ENCODE data around the gene PDLIM5. TPM values are rescaled to one million over a fixed set of nuclear protein-coding genes. Genes with fewer than 3 reads are reported as not detected.
"Not testable (repeated sequence)": the region's sequence is repeated elsewhere in the genome, so short reads cannot be mapped to it uniquely, and the experiment has no call there.

The PDLIM5 gene
- total and polyA plus RNA-seq, 7 experiments from 2014 or later, result 14.4 to 61.7 (median 35.7) TPM

- POLR2A ChIA-PET, result not testable (repeated sequence)
Measured at GRCh38 chr4:94556047-94556446, 104.3 kb downstream of the PDLIM5 start.

GRCh38 chr4:94557632-94558031, 105.9 kb downstream of the PDLIM5 start:
- H3K36me3 Mint-ChIP-seq, result peaks cover 0 to 18% (median 6%) of the 10 kb centered on the region in 5 donors
- H3K9me3 ChIP-seq (ENCODE audit: control insufficient read depth in 2 of 3, low read length in 3 of 3); intact Hi-C loops (cut with micrococcal nuclease); H3K4me1 ChIP-seq (ENCODE audit: control insufficient read depth in 2 of 2, insufficient read depth in 2 of 2, low read length in 2 of 2); H3K4me3 ChIP-seq (ENCODE audit: low read length); H3K27ac Mint-ChIP-seq; H3K36me3 ChIP-seq (ENCODE audit: control insufficient read depth in 2 of 3, insufficient read depth in 3 of 3, low read length in 3 of 3); H3K4me3 Mint-ChIP-seq; H3K27ac ChIP-seq (ENCODE audit: low read depth, low read length); CTCF ChIA-PET; ATAC-seq; H3K27me3 Mint-ChIP-seq; DNase-seq; H3K4me1 Mint-ChIP-seq; H3K27me3 ChIP-seq (ENCODE audit: control insufficient read depth in 2 of 2, insufficient read depth in 2 of 2, low read length in 2 of 2); POLR2A ChIA-PET: not testable (repeated sequence)
- H3K9me3 Mint-ChIP-seq, result peaks cover 0 to 12% (median 0%) of the 10 kb centered on the region in 11 donors

More at GRCh38 chr4:94556047-94556446, 104.3 kb downstream of the PDLIM5 start:
- H3K4me1 Mint-ChIP-seq; H3K27ac ChIP-seq (ENCODE audit: low read depth, low read length); ATAC-seq; H3K27ac Mint-ChIP-seq; DNase-seq; H3K4me3 Mint-ChIP-seq; H3K4me1 ChIP-seq (ENCODE audit: control insufficient read depth in 2 of 2, insufficient read depth in 2 of 2, low read length in 2 of 2); intact Hi-C loops (cut with micrococcal nuclease); H3K27me3 Mint-ChIP-seq; H3K36me3 ChIP-seq (ENCODE audit: control insufficient read depth in 2 of 3, insufficient read depth in 3 of 3, low read length in 3 of 3); H3K27me3 ChIP-seq (ENCODE audit: control insufficient read depth in 2 of 2, insufficient read depth in 2 of 2, low read length in 2 of 2); H3K9me3 ChIP-seq (ENCODE audit: control insufficient read depth in 2 of 3, low read length in 3 of 3); CTCF ChIA-PET; H3K4me3 ChIP-seq (ENCODE audit: low read length): not testable (repeated sequence)
- peaks cover 0 to 12% (median 0%) of the 10 kb centered on the region in 11 donors for H3K9me3 Mint-ChIP-seq
- H3K36me3 Mint-ChIP-seq, result peaks cover 0 to 18% (median 6%) of the 10 kb centered on the region in 5 donors

- H3K36me3 Mint-ChIP-seq, result peaks cover 0 to 16% (median 6%) of the 10 kb centered on the region in 5 donors
- Histone ChIP-seq H3K27ac (ENCODE audit: low read depth, low read length) (no peak overlapping the region), H3K4me3 (ENCODE audit: low read length) (no peak overlapping the region), H3K27me3 (ENCODE audit: control insufficient read depth in 2 of 2, insufficient read depth in 2 of 2, low read length in 2 of 2) (no peaks in the 10 kb centered on the region), H3K36me3 (ENCODE audit: control insufficient read depth in 2 of 3, insufficient read depth in 3 of 3, low read length in 3 of 3) (no peaks in the 10 kb centered on the region), H3K9me3 (ENCODE audit: control insufficient read depth in 2 of 3, low read length in 3 of 3) (no peaks in the 10 kb centered on the region), H3K4me1 (ENCODE audit: control insufficient read depth in 2 of 2, insufficient read depth in 2 of 2, low read length in 2 of 2) (no peaks in the 10 kb centered on the region)
- ChIA-PET POLR2A (no interaction called here), CTCF (no interaction called here)
- ATAC-seq, result no peak
- H3K4me1 Mint-ChIP-seq, result peaks cover 0 to 4% (median 0%) of the 10 kb centered on the region in 7 donors
- H3K27ac Mint-ChIP-seq, result no peak overlapping the region
- intact Hi-C loops (cut with micrococcal nuclease), result no loop called here
- peaks cover 0 to 12% (median 0%) of the 10 kb centered on the region in 11 donors for H3K9me3 Mint-ChIP-seq
- no peak overlapping the region for H3K4me3 Mint-ChIP-seq
- DNase-seq, result no peak
- H3K27me3 Mint-ChIP-seq, result no peaks in the 10 kb centered on the region
Measured at GRCh38 chr4:94558392-94558904, 106.7 kb downstream of the PDLIM5 start.

- Histone ChIP-seq H3K4me3 (ENCODE audit: low read length) (no peak overlapping the region), H3K4me1 (ENCODE audit: control insufficient read depth in 2 of 2, insufficient read depth in 2 of 2, low read length in 2 of 2) (no peaks in the 10 kb centered on the region), H3K27ac (ENCODE audit: low read depth, low read length) (no peak overlapping the region), H3K27me3 (ENCODE audit: control insufficient read depth in 2 of 2, insufficient read depth in 2 of 2, low read length in 2 of 2) (no peaks in the 10 kb centered on the region), H3K9me3 (ENCODE audit: control insufficient read depth in 2 of 3, low read length in 3 of 3) (no peaks in the 10 kb centered on the region), H3K36me3 (ENCODE audit: control insufficient read depth in 2 of 3, insufficient read depth in 3 of 3, low read length in 3 of 3) (no peaks in the 10 kb centered on the region)
- peaks cover 0 to 12% (median 0%) of the 10 kb centered on the region in 11 donors for H3K9me3 Mint-ChIP-seq
- H3K27ac Mint-ChIP-seq, result no peak overlapping the region
- ChIA-PET POLR2A (no interaction called here), CTCF (no interaction called here)
- intact Hi-C loops (cut with micrococcal nuclease), result no loop called here
- DNase-seq, result no peak
- no peak overlapping the region for H3K4me3 Mint-ChIP-seq
- H3K36me3 Mint-ChIP-seq, result peaks cover 0 to 11% (median 2%) of the 10 kb centered on the region in 5 donors
- no peak for ATAC-seq
- no peaks in the 10 kb centered on the region for H3K27me3 Mint-ChIP-seq
- peaks cover 0 to 4% (median 0%) of the 10 kb centered on the region in 7 donors for H3K4me1 Mint-ChIP-seq
Measured at GRCh38 chr4:94559351-94559806, 107.6 kb downstream of the PDLIM5 start.

GRCh38 chr4:94561249-94562024, 109.7 kb downstream of the PDLIM5 start:
- no peaks in the 10 kb centered on the region for H3K27me3 ChIP-seq (ENCODE audit: control insufficient read depth in 2 of 2, insufficient read depth in 2 of 2, low read length in 2 of 2)
- no peak overlapping the region for H3K27ac ChIP-seq (ENCODE audit: low read depth, low read length)
- Mint-ChIP-seq H3K36me3 (peaks cover 0 to 7% (median 4%) of the 10 kb centered on the region in 5 donors), H3K4me3 (no peak overlapping the region), H3K27me3 (no peaks in the 10 kb centered on the region), H3K27ac (no peak overlapping the region), H3K4me1 (peaks cover 0 to 4% (median 0%) of the 10 kb centered on the region in 7 donors), H3K9me3 (peaks cover 0 to 8% (median 0%) of the 10 kb centered on the region in 11 donors)
- DNase-seq, result no peak
- H3K4me3 ChIP-seq (ENCODE audit: low read length), result no peak overlapping the region
- no peaks in the 10 kb centered on the region for H3K4me1 ChIP-seq (ENCODE audit: control insufficient read depth in 2 of 2, insufficient read depth in 2 of 2, low read length in 2 of 2)
- no peak for ATAC-seq
- H3K36me3 ChIP-seq (ENCODE audit: control insufficient read depth in 2 of 3, insufficient read depth in 3 of 3, low read length in 3 of 3), result no peaks in the 10 kb centered on the region
- intact Hi-C loops (cut with micrococcal nuclease), result no loop called here
- POLR2A ChIA-PET, result no interaction called here
- no peaks in the 10 kb centered on the region for H3K9me3 ChIP-seq (ENCODE audit: control insufficient read depth in 2 of 3, low read length in 3 of 3)
- CTCF ChIA-PET, result no interaction called here

- H3K27me3 ChIP-seq (ENCODE audit: control insufficient read depth in 2 of 2, insufficient read depth in 2 of 2, low read length in 2 of 2), result no peaks in the 10 kb centered on the region
- Mint-ChIP-seq H3K36me3 (peaks cover 0 to 4% (median 0%) of the 10 kb centered on the region in 5 donors), H3K4me1 (peaks cover 0 to 4% (median 0%) of the 10 kb centered on the region in 7 donors), H3K4me3 (no peak overlapping the region), H3K27ac (no peak overlapping the region), H3K27me3 (no peaks in the 10 kb centered on the region), H3K9me3 (peaks cover 0 to 4% (median 0%) of the 10 kb centered on the region in 11 donors)
- intact Hi-C loops (cut with micrococcal nuclease), result no loop called here
- no peak for DNase-seq
- H3K4me3 ChIP-seq (ENCODE audit: low read length), result no peak overlapping the region
- POLR2A ChIA-PET, result no interaction called here
- H3K27ac ChIP-seq (ENCODE audit: low read depth, low read length), result no peak overlapping the region
- H3K9me3 ChIP-seq (ENCODE audit: control insufficient read depth in 2 of 3, low read length in 3 of 3), result no peaks in the 10 kb centered on the region
- no peaks in the 10 kb centered on the region for H3K4me1 ChIP-seq (ENCODE audit: control insufficient read depth in 2 of 2, insufficient read depth in 2 of 2, low read length in 2 of 2)
- no peaks in the 10 kb centered on the region for H3K36me3 ChIP-seq (ENCODE audit: control insufficient read depth in 2 of 3, insufficient read depth in 3 of 3, low read length in 3 of 3)
- no peak for ATAC-seq
- CTCF ChIA-PET, result no interaction called here
Measured at GRCh38 chr4:94562285-94562684, 110.5 kb downstream of the PDLIM5 start.

- Mint-ChIP-seq H3K4me3 (no peak overlapping the region), H3K27me3 (no peaks in the 10 kb centered on the region), H3K9me3 (no peaks in the 10 kb centered on the region), H3K27ac (no peak overlapping the region), H3K36me3 (peaks cover 0 to 4% (median 0%) of the 10 kb centered on the region in 5 donors), H3K4me1 (peaks cover 0 to 7% (median 5%) of the 10 kb centered on the region in 7 donors)
- DNase-seq (no peak), ATAC-seq (no peak)
- H3K36me3 ChIP-seq (ENCODE audit: control insufficient read depth in 2 of 3, insufficient read depth in 3 of 3, low read length in 3 of 3), result no peaks in the 10 kb centered on the region
- ChIA-PET CTCF (no interaction called here), POLR2A (no interaction called here)
- no peak overlapping the region for H3K27ac ChIP-seq (ENCODE audit: low read depth, low read length)
- H3K4me3 ChIP-seq (ENCODE audit: low read length), result no peak overlapping the region
- no peaks in the 10 kb centered on the region for H3K4me1 ChIP-seq (ENCODE audit: control insufficient read depth in 2 of 2, insufficient read depth in 2 of 2, low read length in 2 of 2)
- H3K27me3 ChIP-seq (ENCODE audit: control insufficient read depth in 2 of 2, insufficient read depth in 2 of 2, low read length in 2 of 2), result no peaks in the 10 kb centered on the region
- H3K9me3 ChIP-seq (ENCODE audit: control insufficient read depth in 2 of 3, low read length in 3 of 3), result no peaks in the 10 kb centered on the region
- intact Hi-C loops (cut with micrococcal nuclease), result no loop called here
Measured at GRCh38 chr4:94564252-94564651, 112.5 kb downstream of the PDLIM5 start.
